ENCODE measurements around the gene POLR2F. TPM values are rescaled to one million over a fixed set of nuclear protein-coding genes. Genes with fewer than 3 reads are reported as not detected.

Gene POLR2F
- total RNA-seq (2014; rRNA removed; shearing (Covaris generic)) = 47.7 and 80.8 TPM in 2 replicates

DNA sequence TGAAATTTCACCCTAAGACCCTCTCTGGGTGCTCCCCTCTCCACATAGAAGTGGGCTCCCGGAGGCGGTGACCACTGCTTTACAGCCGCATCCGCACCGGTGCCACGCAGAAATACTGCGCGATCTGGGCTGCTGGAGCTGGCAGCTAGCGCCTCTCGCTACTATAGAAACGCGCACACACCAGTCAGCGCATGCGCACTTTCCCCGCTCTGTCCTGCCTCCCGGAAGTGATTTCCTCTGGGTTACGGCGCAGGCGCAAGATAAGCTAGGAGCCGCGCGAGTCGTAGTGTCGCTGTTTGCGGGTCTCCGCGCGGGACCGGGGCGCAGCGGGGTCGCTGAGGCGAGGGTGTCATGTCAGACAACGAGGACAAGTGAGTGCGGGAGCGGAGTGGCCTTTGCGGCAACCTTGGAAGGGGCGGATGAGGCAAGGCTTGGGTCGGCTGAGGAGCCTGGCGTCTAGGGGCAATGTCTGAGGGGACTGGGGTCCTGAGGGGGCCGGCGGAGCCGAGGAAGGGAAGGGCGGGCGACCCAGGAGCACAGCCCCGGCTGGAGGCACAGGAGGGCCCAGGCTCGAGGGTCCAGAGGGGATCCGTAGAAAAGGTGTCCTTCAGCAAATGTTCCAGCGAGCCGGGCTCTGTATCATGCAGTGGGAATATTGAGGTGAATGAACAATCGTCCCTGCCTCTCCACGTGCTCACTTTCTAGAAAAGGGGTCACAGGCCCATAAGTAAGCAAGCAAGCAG, at the start of gene POLR2F, which contains the start of gene C22orf23:
POLR2F (plus strand) TSS at position 263 of the 743 bp plus-strand sequence; CDS start at position 352, 89 bp downstream.
C22orf23 (minus strand) TSS at position 165 of the 743 bp plus-strand sequence. CDS start 452 bp downstream, outside the sequence.
- peak; percentile 98 for DNase-seq
- H3K4me3 ChIP-seq (ENCODE audit: insufficient read depth, low read depth, low read length) = peak within 1 kb of the TSS; percentile 96
- peaks cover 10% of the 10 kb centered on the region; the same call in 1 of the 2 replicates for H3K27me3 ChIP-seq (ENCODE audit: control insufficient read depth, insufficient read depth, low read length)
- H3K36me3 ChIP-seq (replicated peaks; ENCODE audit: control insufficient read depth, insufficient read depth, low read length) = peaks cover 15% of the 10 kb centered on the region

DNA sequence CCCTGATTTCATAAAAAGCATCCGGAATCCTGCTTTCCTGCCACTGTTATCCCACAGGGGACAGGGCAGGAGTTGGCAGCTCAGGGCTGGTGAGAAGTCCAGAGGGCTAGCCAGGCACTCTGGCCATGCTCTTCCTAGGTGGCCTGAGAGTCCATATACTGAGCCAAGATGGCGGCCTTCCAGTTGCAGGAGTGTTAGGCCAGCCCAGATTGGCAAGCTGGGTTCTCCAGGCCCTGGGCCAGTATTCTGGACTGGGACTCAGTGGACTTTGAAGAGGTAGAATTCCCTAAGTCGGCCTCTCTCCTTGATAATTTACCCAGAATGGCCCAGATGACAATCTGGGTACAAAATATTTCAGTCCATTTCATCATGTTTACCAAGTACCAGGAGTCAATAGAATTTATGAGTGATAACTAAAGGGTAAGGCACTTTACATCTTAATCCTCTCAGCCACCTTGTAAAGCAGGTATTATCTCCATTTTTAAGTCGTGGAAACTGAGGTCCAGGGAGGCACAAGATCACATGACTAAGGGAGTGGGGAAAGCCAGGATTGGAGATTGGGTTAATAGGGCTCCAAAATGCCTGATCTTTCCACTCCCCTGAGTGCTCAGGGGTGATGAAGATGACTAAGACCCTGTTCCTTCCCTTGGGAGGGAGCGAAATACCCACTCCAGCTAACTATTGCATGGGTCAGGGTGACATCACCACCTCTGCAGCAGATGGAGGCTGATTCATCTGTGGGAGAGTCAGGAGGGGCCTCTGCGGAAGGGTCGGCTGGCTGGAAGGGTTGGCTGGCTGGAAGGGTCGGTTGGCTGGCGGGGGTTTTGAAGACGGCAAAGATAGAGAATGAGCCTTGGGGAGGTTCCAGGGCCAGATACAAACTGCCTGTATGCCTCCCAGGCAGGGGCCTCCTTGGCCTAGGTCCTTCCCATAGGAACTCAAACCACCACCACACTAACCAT, 48.6 kb upstream of the POLR2F start:
- no peak for DNase-seq

DNA sequence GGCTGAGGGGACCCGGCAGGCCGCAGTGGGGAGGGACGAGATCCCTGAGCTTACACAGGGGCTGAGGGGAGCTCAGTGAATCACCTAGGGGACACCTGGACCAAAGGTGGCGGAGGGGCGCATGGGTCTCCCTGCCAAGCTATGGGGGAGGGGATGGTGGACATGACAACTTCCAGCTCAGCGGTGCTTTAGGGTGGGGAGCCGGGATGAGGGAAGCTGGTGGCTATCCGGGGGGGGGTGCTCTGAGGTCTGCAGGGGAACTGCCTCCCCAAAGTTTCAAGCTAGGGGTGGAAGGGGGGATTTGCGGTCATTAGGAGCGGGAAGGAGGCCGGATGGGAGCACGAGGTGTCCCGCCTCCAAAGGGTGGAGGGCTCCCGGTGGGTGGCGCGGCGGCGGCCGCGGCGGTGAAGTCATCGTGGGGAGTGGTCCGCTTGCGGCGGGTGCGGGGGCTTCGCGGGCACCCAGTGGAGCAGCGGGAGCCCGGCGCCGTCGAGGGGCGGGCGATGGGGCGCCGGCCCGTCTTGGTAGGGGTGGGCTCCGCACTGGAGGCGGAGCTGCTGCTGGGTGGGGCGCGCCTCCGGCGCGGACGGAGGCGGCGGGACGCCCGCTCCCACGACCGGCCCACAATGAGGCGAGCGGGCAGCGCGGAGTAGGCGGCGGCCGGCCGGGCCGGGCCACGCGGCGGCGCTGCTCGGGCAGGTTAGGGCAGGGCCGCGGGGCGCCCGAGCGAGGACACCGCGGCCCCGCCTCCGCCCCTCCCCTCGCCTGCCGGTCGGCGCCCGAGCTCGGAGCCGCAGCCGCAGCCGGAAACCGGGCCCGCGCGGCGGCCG, 47.8 kb upstream of the POLR2F start, which contains the start of gene MICALL1:
MICALL1 (plus strand) TSS at position 764 of the 830 bp plus-strand sequence. CDS start 126 bp downstream, outside the sequence.
- no peaks in the 10 kb centered on the region for H3K27me3 ChIP-seq (ENCODE audit: control insufficient read depth, insufficient read depth, low read length)

More for the DNA sequence above, 48.6 kb upstream of the POLR2F start:
- Histone ChIP-seq H3K36me3 (replicated peaks; ENCODE audit: control insufficient read depth, insufficient read depth, low read length) (no peaks in the 10 kb centered on the region), H3K4me3 (ENCODE audit: insufficient read depth, low read depth, low read length) (peak overlapping the region; percentile 43), H3K27me3 (ENCODE audit: control insufficient read depth, insufficient read depth, low read length) (no peaks in the 10 kb centered on the region)

DNA sequence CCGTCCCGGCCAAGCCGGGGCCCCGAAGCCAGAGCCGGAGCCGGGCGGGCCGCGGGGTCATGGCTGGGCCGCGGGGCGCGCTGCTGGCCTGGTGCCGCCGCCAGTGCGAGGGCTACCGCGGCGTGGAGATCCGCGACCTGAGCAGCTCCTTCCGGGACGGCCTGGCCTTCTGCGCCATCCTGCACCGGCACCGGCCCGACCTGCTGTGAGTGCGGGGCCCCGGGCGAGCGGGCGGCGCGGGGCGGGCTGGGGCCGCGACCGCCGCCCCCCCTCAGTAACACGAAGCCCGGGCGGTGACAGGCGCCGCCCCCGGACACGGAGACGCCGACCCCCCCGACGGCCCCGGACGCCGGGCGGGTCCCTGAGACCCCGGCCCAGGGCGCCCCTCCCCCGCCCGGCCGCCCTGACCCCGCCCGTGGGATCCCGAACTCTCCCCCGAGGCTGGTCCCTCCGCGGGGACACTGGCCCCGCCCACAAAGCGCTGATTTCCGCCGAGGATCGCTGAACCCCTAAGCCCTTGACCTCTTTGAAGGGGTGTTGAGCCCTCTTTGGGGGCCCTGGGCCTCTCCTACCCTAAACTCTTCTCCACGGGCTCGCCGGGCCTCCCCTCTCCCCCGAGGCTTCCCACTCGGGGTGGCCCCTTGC, 47.0 kb upstream of the POLR2F start:
- peak overlapping the region; percentile 63 for H3K4me3 ChIP-seq (ENCODE audit: insufficient read depth, low read depth, low read length)
- no peaks in the 10 kb centered on the region for H3K27me3 ChIP-seq (ENCODE audit: control insufficient read depth, insufficient read depth, low read length)
- H3K36me3 ChIP-seq (replicated peaks; ENCODE audit: control insufficient read depth, insufficient read depth, low read length) = no peaks in the 10 kb centered on the region
- peak; percentile 86 for DNase-seq

More for the DNA sequence above, 47.8 kb upstream of the POLR2F start, which contains the start of gene MICALL1:
- H3K36me3 ChIP-seq (replicated peaks; ENCODE audit: control insufficient read depth, insufficient read depth, low read length) = no peaks in the 10 kb centered on the region
- H3K4me3 ChIP-seq (ENCODE audit: insufficient read depth, low read depth, low read length) = peak within 1 kb of the TSS; percentile 63
- DNase-seq = peak; percentile 98

DNA sequence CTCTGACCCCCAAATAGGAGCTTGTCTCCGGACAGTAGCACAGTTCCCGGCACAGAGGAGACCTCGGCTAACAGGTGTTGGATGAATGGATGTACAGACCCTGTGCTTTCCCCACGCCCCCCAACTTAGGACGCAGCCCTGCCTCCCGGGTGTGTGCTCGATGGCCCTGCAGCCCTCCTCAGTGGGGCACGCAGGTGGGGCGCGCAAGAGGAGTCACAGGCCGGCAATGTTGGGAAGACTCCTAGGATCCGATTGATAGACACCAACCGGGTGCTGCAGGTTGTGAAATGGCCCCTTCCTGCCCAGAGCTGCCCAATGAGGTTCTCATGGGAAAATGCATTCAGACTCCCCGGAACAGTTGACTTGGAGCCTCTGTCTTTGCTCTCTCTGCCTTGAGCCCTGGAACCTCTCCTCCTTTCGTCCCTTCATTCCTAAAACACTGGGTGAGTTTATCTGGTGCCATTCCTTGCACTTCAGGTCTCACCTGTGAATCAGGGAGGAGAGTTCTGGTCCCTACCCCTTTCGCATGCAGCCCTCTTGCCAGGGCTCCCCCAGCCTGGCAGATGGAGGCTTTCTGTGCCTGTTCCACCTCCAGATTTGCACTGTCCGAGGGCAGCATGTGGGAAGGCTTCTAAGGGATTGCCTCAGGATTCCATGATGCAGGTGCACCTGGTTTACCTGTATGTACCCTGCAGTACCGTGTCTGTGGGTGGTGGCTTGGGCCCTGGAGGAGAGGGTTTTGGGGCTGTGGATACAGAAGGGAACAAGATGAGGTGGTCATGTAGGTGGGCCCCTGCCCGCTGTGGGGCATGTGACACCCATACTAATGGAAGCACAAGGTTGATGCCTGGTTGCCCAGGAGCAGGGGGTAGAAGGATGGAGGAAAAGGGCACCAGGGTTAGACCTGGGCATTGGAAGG, 46.2 kb upstream of the POLR2F start:
- Histone ChIP-seq H3K4me3 (ENCODE audit: insufficient read depth, low read depth, low read length) (peak overlapping the region; percentile 63), H3K36me3 (replicated peaks; ENCODE audit: control insufficient read depth, insufficient read depth, low read length) (no peaks in the 10 kb centered on the region; the same call in 1 of the 2 replicates), H3K27me3 (ENCODE audit: control insufficient read depth, insufficient read depth, low read length) (no peaks in the 10 kb centered on the region)
- DNase-seq = peak; percentile 61

DNA sequence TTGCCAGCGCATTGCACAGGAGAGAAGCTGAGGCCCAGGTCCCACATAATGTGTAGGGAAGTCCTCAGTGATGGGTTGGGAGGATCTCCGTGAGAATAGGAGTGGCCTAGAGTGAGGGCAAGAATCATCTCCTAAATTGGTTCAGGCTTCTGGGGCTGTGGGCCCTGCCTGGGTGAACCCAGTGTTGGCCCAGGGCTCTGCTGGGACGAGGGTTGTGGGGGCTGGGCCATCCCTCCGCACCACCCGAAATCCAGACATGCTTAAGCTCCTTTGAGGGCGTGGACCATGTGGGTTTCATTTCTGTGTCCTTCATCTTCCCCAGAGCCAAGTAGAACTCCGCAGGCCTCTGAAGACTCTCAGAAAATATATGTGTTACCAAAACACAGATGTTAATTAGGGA, 43.7 kb upstream of the POLR2F start:
- Histone ChIP-seq H3K4me3 (ENCODE audit: insufficient read depth, low read depth, low read length) (no peak overlapping the region), H3K27me3 (ENCODE audit: control insufficient read depth, insufficient read depth, low read length) (no peaks in the 10 kb centered on the region), H3K36me3 (replicated peaks; ENCODE audit: control insufficient read depth, insufficient read depth, low read length) (peaks cover 5% of the 10 kb centered on the region)
- no peak for DNase-seq

DNA sequence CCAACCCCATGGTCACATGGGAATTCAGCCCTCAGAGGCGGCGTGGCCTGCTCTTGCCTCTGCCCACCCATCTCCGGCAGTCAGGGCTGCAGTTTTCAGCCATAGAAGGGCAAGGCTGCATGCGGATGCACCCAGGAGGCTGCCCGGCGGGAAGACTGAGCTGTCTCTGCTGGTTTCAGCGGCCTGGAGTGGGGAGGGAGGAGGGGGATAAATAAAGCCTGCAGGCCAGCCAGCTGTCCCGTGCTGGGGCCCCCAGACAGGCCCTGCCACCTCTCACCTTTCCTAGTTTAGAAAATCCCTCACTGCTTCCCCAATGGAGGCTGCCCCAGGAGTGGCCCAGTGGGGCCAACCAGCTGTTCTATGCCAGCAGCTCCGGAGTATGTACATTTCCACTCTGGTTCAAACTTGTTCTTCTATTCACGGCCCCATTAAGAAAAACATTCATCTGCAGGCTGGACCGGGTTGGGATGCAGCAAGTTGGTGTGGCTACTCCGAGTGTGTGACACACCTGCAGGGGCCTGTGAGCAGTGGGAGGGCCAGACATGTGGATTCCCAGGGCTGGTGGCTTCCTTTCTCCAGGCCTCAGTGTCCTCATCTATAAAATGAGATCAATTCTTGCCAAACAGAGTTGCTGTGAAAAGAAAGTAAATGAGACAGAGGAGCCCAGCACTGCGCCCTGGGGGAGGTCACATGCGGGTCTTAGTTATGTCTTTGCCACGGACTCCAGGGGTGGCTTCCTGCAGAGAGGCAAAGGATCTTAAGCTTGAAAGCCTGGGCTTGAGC, 42.4 kb upstream of the POLR2F start:
- DNase-seq = no peak
- Histone ChIP-seq H3K4me3 (ENCODE audit: insufficient read depth, low read depth, low read length) (no peak overlapping the region), H3K27me3 (ENCODE audit: control insufficient read depth, insufficient read depth, low read length) (no peaks in the 10 kb centered on the region), H3K36me3 (replicated peaks; ENCODE audit: control insufficient read depth, insufficient read depth, low read length) (peaks cover 5% of the 10 kb centered on the region)

DNA sequence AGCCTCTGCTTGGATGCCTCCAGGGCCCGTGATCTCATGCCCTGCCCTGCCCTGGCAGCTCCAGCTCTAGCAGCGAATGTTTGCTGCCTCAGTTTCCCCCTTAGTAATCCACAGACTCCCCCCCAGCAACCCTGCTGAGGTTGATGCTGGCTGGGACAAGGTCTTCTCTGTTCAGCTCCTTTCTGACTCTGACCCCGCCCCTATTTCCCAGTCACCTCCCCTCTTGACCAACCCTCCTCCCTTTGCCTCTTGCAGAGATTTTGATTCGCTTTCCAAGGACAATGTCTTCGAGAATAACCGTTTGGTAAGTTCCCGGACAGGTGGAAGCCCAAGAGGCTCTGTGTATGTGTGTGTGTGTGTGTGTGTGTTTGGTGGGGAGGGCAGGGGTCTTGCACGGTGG, 41.8 kb upstream of the POLR2F start:
- Histone ChIP-seq H3K27me3 (ENCODE audit: control insufficient read depth, insufficient read depth, low read length) (no peaks in the 10 kb centered on the region), H3K36me3 (replicated peaks; ENCODE audit: control insufficient read depth, insufficient read depth, low read length) (peaks cover 5% of the 10 kb centered on the region), H3K4me3 (ENCODE audit: insufficient read depth, low read depth, low read length) (no peak overlapping the region)
- no peak for DNase-seq

DNA sequence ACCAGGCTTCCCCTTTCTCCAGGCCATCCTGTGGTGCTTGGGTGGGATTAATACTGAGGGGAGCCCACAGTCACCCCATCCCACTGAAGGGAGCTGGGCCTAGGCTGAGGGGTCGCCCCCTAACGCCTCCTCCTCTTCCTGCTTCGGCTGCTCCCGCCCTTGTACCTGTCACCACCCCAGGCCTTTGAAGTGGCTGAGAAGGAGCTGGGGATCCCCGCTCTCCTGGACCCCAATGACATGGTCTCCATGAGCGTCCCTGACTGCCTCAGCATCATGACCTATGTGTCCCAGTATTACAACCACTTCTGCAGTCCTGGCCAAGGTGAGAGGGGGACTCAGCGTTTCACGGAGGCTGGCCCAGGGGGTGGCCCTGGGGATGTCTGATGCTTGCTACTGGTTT, 41.3 kb upstream of the POLR2F start:
- Histone ChIP-seq H3K36me3 (replicated peaks; ENCODE audit: control insufficient read depth, insufficient read depth, low read length) (peaks cover 5% of the 10 kb centered on the region), H3K4me3 (ENCODE audit: insufficient read depth, low read depth, low read length) (no peak overlapping the region), H3K27me3 (ENCODE audit: control insufficient read depth, insufficient read depth, low read length) (no peaks in the 10 kb centered on the region)
- DNase-seq = no peak

DNA sequence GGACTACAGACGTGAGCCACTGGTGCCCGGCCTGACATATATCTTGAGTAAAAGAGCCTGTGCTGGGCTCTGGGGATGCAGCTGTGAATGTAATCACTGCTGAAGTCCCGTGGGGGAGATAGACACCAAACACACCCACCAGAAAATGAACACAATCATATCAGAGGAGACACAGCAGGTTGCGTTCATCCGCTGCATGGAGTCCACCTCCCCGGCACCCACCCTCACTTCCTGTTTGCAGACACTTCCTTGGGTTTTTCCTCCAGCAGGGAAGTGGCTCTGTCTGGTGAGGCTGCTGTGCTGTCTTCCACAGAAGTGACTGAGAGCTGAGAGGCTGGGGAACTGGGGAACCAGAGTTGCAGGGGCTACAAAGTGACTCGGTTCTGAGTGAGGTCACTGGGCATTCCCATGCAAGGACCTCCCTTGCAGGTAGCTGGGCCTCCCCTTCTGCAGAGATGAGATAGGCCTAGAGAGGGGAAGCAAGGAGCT, 40.2 kb upstream of the POLR2F start:
- peaks cover 6% of the 10 kb centered on the region for H3K36me3 ChIP-seq (replicated peaks; ENCODE audit: control insufficient read depth, insufficient read depth, low read length)
- DNase-seq = no peak
- H3K4me3 ChIP-seq (ENCODE audit: insufficient read depth, low read depth, low read length) = no peak overlapping the region
- no peaks in the 10 kb centered on the region for H3K27me3 ChIP-seq (ENCODE audit: control insufficient read depth, insufficient read depth, low read length)

DNA sequence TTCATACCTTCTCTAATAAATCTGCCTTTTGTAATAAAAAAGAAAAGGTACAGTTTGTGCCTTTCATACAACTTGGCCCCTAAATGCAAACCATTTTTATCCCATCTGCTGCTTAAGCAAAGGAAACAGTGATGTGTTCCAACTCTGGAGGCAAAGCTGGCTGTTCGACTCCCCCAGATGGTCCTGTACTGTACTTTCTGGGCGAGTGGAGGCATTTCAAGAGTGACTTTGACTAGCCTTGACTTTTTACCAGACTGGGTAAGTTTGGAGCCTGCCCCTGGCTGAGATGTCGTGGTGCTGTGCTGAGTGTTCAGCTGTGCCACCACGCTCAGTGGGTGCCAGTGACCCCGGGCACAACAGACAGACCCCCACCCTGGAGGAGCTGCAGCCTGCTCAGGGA, 37.2 kb upstream of the POLR2F start:
- no peaks in the 10 kb centered on the region for H3K27me3 ChIP-seq (ENCODE audit: control insufficient read depth, insufficient read depth, low read length)
- H3K36me3 ChIP-seq (replicated peaks; ENCODE audit: control insufficient read depth, insufficient read depth, low read length) = peaks cover 11% of the 10 kb centered on the region
- no peak overlapping the region for H3K4me3 ChIP-seq (ENCODE audit: insufficient read depth, low read depth, low read length)
- DNase-seq = no peak

Data from H7 (cell line).